ENCODE data around the gene KTN1.

Gene KTN1

DNA sequence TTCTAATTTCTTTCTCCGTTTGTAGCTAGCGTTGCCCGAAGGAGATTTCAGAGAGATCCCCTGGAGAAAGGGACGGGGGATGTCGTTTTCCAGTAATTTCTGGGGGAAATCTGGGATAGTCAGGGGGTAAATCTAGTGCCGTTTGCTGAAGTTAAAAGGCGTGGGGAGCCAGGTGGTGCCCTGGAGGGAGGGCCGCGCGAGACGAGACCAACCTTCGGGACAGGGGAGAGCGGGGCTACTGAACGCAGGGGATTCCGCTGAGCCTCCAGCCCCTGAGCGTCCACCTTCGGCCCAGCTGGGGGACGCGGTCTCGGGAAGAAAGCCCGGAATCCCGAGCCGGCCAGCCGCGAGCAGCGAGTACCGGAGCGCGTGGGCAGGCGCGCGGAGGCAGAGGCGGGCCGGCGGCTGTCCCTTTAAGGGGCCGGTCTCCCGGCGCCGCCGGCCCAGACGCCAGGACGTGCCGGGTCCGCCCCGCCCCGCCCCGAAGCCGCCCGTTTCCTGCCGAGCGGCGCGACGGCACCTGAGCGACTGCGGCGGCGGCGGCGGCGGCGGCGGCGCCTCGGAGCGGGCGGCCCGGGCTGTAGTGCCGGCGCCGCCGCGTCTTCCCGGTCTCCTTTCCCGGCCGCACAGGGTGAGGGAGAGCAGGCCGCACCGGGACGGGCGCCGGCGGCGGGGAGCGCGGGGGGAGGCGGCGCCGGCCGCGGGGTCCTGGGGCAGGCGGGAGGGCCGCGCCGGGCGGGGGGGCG is at the start of gene KTN1:
KTN1 (plus strand) TSS at position 484 of the 746 bp plus-strand sequence. CDS start 31,842 bp downstream, outside the sequence.
- peak; percentile 65 for DNase-seq

- no peak for DNase-seq
Measured at GRCh38 chr14:55530464-55530863, 49.5 kb upstream of the KTN1 start.

DNA sequence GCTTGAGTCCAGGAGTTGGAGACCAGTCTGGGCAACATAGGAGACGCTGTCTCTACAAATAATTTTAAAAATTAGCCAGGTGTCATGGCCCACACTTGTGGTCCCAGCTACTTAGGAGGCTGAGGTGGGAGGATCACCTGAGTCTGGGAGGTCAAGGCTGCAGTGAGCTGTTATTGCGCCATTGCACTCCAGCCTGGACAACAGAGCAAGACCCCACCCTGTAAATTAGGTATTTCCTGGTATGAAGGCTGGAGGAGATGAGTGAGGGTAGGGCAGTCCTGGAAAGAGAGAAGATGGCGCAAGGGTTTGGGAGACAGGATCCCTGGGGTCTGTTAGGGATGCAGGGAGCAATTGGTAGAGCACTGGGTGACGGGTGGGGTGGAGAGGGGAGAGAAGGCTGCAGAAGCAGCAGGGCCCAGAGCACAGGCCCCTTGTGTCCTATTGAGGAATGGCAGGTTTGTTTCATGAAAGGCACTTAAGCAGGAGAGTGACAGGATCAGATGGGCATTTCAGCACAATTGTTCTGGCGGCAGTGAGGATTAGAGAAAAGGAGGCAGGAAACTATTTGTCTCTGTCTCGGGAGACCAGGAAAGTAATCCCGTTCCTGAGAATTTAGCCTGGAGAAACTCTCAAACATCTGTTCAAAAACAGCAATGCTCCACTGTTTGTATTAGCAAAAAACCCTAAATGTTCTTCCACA is 47.2 kb upstream of the KTN1 start:
- DNase-seq: no peak

- no peak for DNase-seq
Measured at GRCh38 chr14:55533960-55534359, 46.0 kb upstream of the KTN1 start.

DNA sequence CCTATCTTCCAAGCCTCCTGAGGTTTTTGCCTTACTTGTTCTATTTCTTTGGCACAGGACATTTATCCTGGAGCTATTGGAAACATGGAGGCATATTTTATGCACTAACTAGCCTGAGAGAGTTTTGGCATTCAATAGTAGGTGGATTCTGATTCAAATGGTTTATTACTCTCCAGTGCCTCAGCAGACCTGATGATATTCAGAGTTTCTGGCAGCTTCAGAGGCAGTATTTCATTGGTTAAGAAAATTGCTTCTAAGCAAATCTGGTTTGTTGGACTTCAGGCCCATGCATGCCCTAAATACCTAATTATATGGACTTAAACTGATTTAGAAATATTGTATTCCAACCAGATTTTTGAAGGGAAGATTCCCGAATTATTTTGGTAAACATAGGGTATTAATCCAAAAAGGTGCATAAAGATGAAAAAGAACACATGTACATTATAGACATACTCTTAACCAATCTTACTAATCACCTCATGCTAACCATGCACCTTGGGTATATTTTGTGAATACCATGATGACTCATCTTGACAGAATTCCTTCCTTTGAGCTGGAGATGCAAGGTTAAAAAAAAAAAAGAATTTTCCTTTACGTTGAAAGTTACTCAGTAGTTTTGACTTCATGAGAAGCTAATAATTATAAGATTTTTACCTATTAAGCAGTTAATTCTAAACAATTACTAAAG is 44.3 kb upstream of the KTN1 start:
- DNase-seq: no peak

DNA sequence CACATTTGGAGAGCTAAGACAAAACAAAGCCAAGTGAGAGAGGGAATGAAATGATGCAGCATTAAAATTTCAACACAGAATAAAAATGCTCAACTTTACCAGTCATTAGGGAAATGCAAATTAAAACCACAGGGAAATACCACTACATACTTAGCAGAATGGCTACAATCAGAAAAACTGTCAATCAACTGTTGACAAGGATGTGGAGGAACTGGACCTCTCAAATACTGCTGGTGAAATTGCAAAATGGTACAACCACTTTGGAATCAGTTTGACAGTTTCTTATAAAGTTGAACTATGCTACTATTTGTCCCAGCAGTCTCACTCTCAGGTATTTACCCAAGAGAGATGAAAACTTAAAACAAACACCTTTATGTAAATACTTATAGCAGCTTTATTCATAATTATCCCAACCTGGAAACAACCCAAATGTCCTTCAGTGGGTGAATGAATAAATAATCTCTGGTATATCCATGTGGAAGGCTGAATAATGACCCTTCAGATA is 43.8 kb upstream of the KTN1 start:
- DNase-seq: no peak

- DNase-seq: no peak
Measured at GRCh38 chr14:55537782-55538181, 42.2 kb upstream of the KTN1 start.

- DNase-seq: no peak
Measured at GRCh38 chr14:55539975-55540374, 40.0 kb upstream of the KTN1 start.

- DNase-seq: no peak
Measured at GRCh38 chr14:55540847-55541773, 38.9 kb upstream of the KTN1 start.

DNA sequence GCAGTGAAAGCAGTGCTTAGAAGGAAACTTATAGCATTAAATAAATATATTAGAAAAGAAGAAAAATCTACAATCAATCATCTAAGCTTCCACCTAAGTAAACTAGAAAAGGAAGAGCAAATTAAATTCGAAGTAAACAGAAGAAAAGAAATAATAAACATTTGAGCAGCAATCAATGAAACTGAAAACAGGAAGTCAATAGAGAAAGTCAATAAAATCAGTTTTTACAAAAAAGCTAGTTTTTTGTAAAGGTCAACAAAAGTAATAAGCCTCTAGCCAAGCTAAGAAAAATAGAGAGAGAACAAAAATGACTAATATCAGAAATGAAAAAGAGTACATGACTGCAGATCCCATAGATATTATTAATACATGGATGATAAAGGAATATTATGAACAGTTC is 34.2 kb upstream of the KTN1 start:
- DNase-seq: no peak

- no peak for DNase-seq
Measured at GRCh38 chr14:55546212-55546874, 33.7 kb upstream of the KTN1 start.

DNA sequence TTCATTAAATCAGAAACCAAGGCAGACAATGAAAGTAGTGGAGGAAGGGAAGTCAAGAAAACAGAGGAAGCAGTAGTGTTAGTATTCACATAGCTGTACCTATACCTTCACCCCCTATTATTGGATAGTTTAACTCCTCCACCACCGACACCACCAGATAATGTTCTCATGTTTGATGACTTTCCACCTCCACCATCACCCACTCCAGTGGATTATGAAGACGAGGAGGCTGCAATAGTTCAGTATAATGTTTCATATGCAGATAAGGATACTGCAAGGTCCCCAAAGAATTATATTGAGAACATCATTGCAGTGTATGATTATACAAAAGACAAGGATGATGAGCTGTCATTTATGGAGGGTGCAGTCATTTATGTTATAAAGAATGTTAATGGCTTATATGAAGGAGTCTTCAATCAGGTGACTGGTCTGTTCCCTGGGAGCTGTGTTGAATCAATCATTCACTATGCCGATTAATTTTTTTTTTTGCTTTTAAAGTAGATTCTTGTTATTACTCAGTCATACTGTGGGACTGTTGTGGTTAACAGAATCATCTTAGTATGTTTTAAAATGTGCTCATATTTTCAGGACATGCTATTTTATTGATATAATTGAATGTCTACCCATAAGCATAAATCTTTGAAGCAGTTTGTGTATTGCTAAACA is 32.2 kb upstream of the KTN1 start:
- no peak for DNase-seq

DNA sequence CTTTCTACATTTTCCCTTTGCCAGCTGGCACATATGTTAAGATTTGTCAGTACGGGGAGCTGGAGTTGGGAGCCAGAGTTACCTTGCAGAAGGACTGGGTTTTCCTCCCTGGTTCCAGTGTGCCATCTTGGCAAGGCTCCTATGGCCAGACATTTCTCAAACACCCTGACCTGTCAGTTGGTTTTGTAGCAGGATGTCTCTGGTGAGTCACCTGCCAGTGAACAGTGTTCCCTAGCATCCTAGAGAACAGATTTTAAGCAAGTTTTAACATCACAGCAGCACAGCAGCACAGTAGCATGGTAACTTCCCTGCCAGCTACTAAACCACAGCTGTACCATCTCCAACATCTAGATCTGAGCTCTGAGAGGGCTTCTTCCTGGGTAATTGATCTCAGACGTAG is 26.2 kb upstream of the KTN1 start:
- no peak for DNase-seq

DNA sequence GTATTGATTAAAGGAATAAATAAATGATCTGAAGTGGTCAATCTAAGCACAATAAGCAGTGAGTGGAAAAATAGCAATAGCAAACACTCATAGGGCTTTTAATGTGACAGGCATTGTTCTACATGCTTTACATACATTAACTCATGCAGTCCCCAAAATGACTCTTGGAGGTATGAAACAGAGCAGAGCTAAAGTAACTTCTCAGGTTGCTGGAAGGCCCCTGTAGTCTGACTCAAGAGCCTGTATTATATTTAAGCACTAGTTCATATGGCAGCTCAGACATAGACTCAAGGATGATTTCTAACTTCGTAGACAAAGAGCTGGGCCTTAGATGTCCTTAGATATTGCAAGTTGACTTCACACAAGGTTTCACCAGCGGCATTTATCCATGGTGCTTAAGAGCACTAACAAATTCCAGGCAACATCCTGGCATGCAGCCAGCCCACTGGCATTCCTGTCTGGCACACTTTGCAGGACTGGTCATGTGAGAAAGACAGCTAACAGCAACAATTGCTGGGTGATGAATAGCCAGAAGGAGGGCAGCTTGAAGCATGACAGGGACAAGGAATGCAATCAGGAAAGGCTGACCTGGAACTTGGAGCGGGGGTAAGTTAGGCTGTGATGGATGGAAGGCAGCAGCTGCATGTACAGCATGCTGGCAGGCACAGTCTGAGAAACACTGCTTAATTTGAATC is 22.9 kb upstream of the KTN1 start:
- no peak for DNase-seq

GRCh38 chr14:55562135-55562534 is 17.9 kb upstream of the KTN1 start:
- DNase-seq: no peak

DNA sequence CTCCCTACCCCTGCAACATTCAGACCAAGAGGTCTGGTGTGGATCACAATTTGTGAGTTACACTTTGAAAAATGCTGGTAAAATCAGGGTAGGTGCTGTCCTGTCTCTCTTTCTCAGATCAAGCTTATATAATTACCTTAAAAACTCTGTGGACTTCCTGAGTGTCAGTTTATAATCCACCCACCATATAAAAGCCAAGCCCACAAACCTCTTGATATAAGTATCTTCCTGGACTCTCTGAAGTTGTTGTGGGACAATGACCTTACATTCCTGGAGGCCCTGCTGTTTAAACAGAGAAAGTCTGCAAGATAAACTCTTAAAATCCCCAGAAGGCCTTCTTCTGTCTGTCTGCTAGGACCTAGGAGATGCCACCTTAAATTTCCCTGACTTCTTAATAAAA is 11.4 kb upstream of the KTN1 start:
- no peak for DNase-seq

DNA sequence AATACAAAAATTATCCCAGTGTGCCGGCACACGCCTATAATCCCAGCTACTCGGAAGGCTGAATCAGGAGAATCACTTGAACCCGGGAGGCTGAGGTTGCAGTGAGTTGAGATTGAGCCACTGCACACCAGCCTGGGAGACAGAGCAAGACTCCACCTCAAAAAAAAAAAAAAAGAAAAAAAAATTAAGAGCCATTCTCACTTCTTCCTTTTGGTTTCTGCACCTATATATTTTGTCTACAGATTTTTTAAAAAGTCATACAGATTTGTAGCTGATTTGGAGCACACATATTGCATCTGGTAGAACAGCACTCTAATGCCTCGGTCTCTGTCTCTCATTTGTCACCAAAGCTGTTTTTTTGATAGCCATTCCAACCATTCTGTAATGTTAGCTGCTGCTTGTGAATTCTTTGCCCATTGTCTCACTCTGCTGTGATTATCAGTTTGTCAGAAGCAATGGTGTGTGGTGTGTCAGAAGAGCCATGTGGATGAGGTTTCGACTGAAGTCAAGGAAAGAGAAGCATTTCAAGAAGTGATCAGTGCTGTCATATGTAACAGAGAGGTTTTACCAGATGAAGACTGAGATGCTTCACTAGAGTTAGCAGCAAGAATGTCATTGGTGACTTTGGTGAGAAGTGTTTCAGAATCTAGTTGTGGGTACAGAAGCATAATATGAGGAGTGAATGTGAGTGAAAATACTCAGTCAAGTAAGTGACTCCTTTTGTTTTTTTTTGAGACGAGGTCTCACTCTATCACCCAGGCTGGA is 8.7 kb upstream of the KTN1 start:
- no peak for DNase-seq

DNA sequence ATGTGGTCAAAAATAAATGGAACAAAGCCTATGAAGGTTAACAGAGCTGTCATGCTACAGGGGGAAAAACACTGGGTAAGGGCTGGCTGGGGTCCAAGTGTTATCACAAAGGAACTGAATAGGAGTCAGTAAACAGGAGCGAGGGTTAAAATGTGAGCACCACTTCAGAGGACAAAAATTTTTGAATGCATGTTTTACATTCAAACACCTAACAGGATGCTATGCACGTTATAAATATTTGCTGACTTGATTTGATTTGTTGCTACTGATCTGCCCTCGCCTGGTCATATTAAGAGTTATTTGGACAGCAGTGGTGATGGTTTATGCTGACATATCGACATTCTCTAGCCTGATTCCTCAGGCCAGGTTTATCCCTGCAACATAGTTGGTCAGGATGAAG is 7.4 kb upstream of the KTN1 start:
- peak; percentile 14 for DNase-seq

- no peak for DNase-seq
Measured at GRCh38 chr14:55574988-55575387, 5.0 kb upstream of the KTN1 start.

DNA sequence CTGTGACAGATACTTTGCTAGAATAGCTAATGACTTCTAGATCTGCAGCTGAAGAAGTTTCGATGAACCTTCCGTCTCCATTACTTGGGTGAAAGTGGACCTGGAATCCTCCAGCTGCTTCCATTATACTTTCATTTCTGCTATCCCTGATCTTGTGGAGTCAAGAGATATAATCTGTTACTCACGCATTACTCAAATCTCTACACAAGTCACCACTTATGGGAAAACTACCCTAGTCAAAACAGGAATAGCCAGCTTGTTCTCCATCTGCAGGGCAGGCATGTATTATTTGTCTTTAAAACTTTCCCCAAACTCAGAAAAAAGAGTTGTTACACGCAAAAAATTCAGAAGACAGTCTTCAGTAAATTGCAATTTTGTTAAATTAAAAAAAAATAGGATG is 2.8 kb upstream of the KTN1 start:
- no peak for DNase-seq

Data from NCI-H1436 (cell line).